ENCODE results near the gene DPEP1.
"Not testable (repeated sequence)": the region's sequence is repeated elsewhere in the genome, so short reads cannot be mapped to it uniquely, and the experiment has no call there.

DPEP1 gene

GRCh38 chr16:89651584-89651983 lies 38.1 kb downstream of the DPEP1 start:
- no peak for DNase-seq (ENCODE audit: low read depth)

- DNase-seq (ENCODE audit: low read depth): no peak
Observed at GRCh38 chr16:89653656-89654295, 40.3 kb downstream of the DPEP1 start.

GRCh38 chr16:89655062-89655643 lies 41.7 kb downstream of the DPEP1 start:
- no peak for DNase-seq (ENCODE audit: low read depth)

GRCh38 chr16:89656435-89657121 lies 43.1 kb downstream of the DPEP1 start:
- no peak for DNase-seq (ENCODE audit: low read depth)

- no peak for DNase-seq (ENCODE audit: low read depth)
Observed at GRCh38 chr16:89657442-89658220, 44.2 kb downstream of the DPEP1 start, which contains the start of the genes CHMP1A and SPATA33. TSS of gene CHMP1A (minus strand) at chr16:89657708. CDS start at chr16:89657588, 120 bp downstream. TSS of gene SPATA33 (plus strand) at chr16:89657836. CDS start at chr16:89657912, 76 bp downstream.

GRCh38 chr16:89658221-89658879 lies 44.9 kb downstream of the DPEP1 start:
- no peak for DNase-seq (ENCODE audit: low read depth)

- DNase-seq (ENCODE audit: low read depth): no peak
Observed at GRCh38 chr16:89660146-89660545, 46.7 kb downstream of the DPEP1 start.

GRCh38 chr16:89661215-89661614 lies 47.8 kb downstream of the DPEP1 start:
- DNase-seq (ENCODE audit: low read depth): no peak

- not testable (repeated sequence) for DNase-seq (ENCODE audit: low read depth)
Observed at GRCh38 chr16:89664238-89664637, 50.8 kb downstream of the DPEP1 start.

- DNase-seq (ENCODE audit: low read depth): not testable (repeated sequence)
Observed at GRCh38 chr16:89667000-89667399, 53.6 kb downstream of the DPEP1 start.

- DNase-seq (ENCODE audit: low read depth): no peak
Observed at GRCh38 chr16:89667633-89668032, 54.2 kb downstream of the DPEP1 start.

- no peak for DNase-seq (ENCODE audit: low read depth)
Observed at GRCh38 chr16:89668790-89669158, 55.3 kb downstream of the DPEP1 start.

GRCh38 chr16:89669755-89670154 lies 56.3 kb downstream of the DPEP1 start:
- no peak for DNase-seq (ENCODE audit: low read depth)

- DNase-seq (ENCODE audit: low read depth): no peak
Observed at GRCh38 chr16:89670496-89671431, 57.3 kb downstream of the DPEP1 start.

- not testable (repeated sequence) for DNase-seq (ENCODE audit: low read depth)
Observed at GRCh38 chr16:89671565-89671964, 58.1 kb downstream of the DPEP1 start.

- DNase-seq (ENCODE audit: low read depth): no peak
Observed at GRCh38 chr16:89672177-89672941, 58.9 kb downstream of the DPEP1 start.

- DNase-seq (ENCODE audit: low read depth): no peak
Observed at GRCh38 chr16:89678258-89678657, 64.8 kb downstream of the DPEP1 start.

- no peak for DNase-seq (ENCODE audit: low read depth)
Observed at GRCh38 chr16:89685916-89686315, 72.5 kb downstream of the DPEP1 start.

GRCh38 chr16:89686520-89687091 lies 73.2 kb downstream of the DPEP1 start, which contains the start of gene CDK10:
TSS of gene CDK10 (plus strand) at chr16:89686689. CDS start at chr16:89686711, 22 bp downstream.
- no peak for DNase-seq (ENCODE audit: low read depth)
